Duodenal mucosa (tissue), 2 donors: ENCODE measurements around the gene ANKRD18A.

Source experiments
- H3K27ac ChIP-seq: one replicate; pipeline ENCODE4 v1.7.0; 2013; ENCODE audit warnings: low read depth, low read length
- H3K27me3 ChIP-seq, 2 donors: one replicate each; pipeline ENCODE4 v1.7.0; 2013; ENCODE audit warnings: low read length in 2 of 2, control low read depth in 1 of 2; ENCODE audit not compliant: insufficient read depth in 2 of 2, control insufficient read depth in 1 of 2
- H3K36me3 ChIP-seq, 2 donors: one replicate each; pipeline ENCODE4 v1.7.0; 2013; ENCODE audit warnings: low read length in 2 of 2, control low read depth in 1 of 2; ENCODE audit not compliant: insufficient read depth in 2 of 2, control insufficient read depth in 1 of 2
- H3K4me1 ChIP-seq, 2 donors: one replicate each; pipeline ENCODE4 v1.7.0; 2013; ENCODE audit warnings: low read length in 2 of 2, control low read depth in 1 of 2; ENCODE audit not compliant: insufficient read depth in 2 of 2, control insufficient read depth in 1 of 2
- H3K4me3 ChIP-seq, 2 donors: one replicate each; pipeline ENCODE4 v1.7.0; 2013; ENCODE audit warnings: low read length in 2 of 2, low read depth in 1 of 2
- H3K9ac ChIP-seq, 2 donors: one replicate each; pipeline ENCODE4 v1.7.0; 2013; ENCODE audit warnings: low read length in 2 of 2, low read depth in 1 of 2
- H3K9me3 ChIP-seq, 2 donors: one replicate each; pipeline ENCODE4 v1.7.0; 2013; ENCODE audit warnings: low read length in 2 of 2, control low read depth in 1 of 2; ENCODE audit not compliant: control insufficient read depth in 1 of 2

ANKRD18A gene

GRCh38 chr9:38649731-38650363 is 29.5 kb upstream of the ANKRD18A start:
- Histone ChIP-seq H3K4me3 (no peak overlapping the region), H3K36me3 (no peaks in the 10 kb centered on the region), H3K27ac (no peak overlapping the region), H3K27me3 (peaks cover 0 to 4% of the 10 kb centered on the region in 2 donors), H3K9me3 (no peaks in the 10 kb centered on the region), H3K4me1 (no peaks in the 10 kb centered on the region), H3K9ac (no peak overlapping the region)

GRCh38 chr9:38644601-38645000 is 24.2 kb upstream of the ANKRD18A start:
- Histone ChIP-seq H3K9me3 (no peaks in the 10 kb centered on the region), H3K4me1 (no peaks in the 10 kb centered on the region), H3K27me3 (no peaks in the 10 kb centered on the region), H3K4me3 (no peak overlapping the region), H3K27ac (no peak overlapping the region), H3K36me3 (no peaks in the 10 kb centered on the region), H3K9ac (no peak overlapping the region)

- Histone ChIP-seq H3K9me3 (no peaks in the 10 kb centered on the region), H3K4me1 (no peaks in the 10 kb centered on the region), H3K27me3 (no peaks in the 10 kb centered on the region), H3K27ac (no peak overlapping the region), H3K4me3 (no peak overlapping the region), H3K36me3 (no peaks in the 10 kb centered on the region), H3K9ac (no peak overlapping the region)
Measured at GRCh38 chr9:38643815-38644173, 23.4 kb upstream of the ANKRD18A start.

DNA sequence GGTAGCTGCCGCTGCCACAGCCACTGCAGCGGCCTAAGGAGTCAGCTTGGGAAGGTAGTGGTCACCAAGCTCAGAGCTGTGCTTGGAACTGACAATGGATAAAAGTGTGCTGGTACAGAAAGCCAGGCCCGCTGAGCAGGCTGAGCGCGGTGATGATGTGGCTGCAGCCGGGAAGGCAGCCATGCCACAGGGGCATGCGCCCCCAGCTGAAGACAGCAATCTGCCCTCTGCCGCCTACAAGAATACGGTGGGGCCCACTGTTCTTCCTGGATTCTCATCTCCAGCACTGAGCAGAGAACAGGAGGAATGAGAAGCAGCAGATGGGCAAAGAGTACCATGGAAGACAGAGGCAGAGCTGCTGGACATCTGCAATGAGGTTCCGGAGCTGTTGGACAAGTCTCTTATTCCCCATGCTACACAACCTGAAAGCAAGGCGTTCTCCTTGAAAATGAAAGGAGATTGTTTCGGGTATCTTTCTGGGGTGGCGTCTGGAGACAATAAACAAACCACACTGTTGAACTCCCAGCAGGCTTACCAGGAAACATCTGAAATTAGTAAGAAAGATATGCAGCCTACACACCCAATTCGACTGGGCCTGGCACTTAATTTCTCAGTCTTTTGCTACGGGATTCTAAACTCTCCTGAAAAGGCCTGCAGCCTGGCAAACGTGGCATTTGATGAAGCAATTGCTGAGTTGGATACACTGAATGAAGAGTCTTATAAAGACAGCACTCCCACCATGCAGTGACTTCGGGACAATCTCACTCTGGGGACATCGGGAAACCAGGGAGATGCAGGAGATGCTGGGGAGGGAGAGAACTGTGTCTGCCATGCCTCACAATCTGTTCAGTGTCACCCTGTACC is 22.8 kb upstream of the ANKRD18A start:
- H3K9ac ChIP-seq: no peak overlapping the region
- no peak overlapping the region for H3K27ac ChIP-seq

GRCh38 chr9:38641985-38642864 is 21.8 kb upstream of the ANKRD18A start:
- no peaks in the 10 kb centered on the region for H3K9me3 ChIP-seq
- H3K27ac ChIP-seq: no peak overlapping the region
- no peaks in the 10 kb centered on the region for H3K27me3 ChIP-seq
- no peaks in the 10 kb centered on the region for H3K4me1 ChIP-seq
- no peak overlapping the region for H3K9ac ChIP-seq
- no peaks in the 10 kb centered on the region for H3K36me3 ChIP-seq
- H3K4me3 ChIP-seq: no peak overlapping the region

More for the DNA sequence above, 22.8 kb upstream of the ANKRD18A start:
- Histone ChIP-seq H3K36me3 (no peaks in the 10 kb centered on the region), H3K9me3 (no peaks in the 10 kb centered on the region), H3K4me1 (no peaks in the 10 kb centered on the region), H3K4me3 (no peak overlapping the region), H3K27me3 (no peaks in the 10 kb centered on the region)

DNA sequence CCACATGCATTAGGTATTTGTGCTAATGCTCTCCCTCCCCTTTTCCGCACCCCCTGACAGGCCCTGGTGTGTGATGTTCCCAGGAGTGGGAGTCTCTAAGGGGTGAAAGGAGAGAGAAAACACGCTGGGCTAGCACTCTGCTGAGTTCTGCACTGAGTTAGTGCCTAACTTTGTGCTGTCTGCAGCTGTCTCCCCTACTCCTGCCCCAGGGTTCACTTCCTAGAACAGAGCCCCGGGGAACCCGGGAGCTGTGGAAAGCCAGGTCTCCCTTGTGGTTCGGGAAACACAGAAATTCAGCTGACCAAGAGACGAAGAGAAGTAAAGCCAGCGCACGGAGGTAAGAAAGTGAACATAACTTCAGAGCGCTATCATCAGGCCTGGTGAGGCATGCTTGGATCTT is 20.7 kb upstream of the ANKRD18A start:
- H3K36me3 ChIP-seq: no peaks in the 10 kb centered on the region
- no peak overlapping the region for H3K9ac ChIP-seq
- H3K4me3 ChIP-seq: no peak overlapping the region
- H3K4me1 ChIP-seq: no peaks in the 10 kb centered on the region
- no peaks in the 10 kb centered on the region for H3K9me3 ChIP-seq
- no peaks in the 10 kb centered on the region for H3K27me3 ChIP-seq
- H3K27ac ChIP-seq: no peak overlapping the region

DNA sequence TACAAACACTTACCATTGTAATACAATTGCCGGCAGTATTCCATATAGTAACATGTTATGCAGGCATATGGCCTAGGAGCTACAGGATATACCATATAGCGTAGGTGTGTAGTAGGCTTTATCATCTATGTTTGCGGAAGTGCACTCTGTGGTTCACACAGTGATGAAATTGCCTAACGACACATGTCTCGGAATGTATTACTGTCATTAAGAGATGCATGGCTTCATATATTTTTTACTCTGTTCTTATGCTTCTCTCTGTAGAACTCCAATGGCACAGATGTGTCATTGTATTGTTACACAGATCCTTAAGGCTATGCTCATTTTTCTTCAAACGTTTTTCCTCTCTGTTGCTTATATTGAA is 19.2 kb upstream of the ANKRD18A start:
- H3K4me3 ChIP-seq: no peak overlapping the region
- no peaks in the 10 kb centered on the region for H3K4me1 ChIP-seq
- H3K9ac ChIP-seq: no peak overlapping the region

DNA sequence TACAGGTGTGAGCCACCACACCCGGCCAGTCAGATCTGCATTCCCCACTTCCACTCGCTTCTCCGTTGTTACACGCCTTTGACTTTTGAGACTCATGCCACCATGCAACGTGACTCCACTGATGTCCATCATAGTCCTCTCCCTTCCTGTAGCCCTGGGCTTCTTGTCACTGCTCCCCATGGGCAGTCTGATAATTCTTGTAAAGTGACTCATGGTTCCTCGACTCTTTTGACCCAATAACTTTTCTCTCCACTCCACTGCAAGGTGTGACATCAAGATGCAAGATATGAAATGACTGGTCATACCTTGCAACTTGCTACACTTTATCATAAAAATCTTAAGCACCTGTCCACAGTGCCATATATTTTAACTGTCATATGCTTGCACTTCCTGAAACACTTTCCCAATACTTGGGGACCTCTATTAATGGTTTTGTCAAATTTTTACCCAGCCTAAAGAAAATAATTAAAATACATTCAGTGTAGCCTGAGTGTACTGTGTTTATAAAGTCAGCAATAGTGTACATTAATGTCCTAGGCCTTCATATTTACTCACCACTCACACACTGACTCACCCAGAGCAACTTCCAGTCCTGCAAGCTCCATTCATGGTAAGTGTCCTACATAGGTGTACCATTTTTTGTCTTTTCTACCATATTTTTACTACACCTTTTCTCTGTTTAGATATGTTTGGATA is 18.6 kb upstream of the ANKRD18A start:
- H3K9me3 ChIP-seq: no peaks in the 10 kb centered on the region
- no peak overlapping the region for H3K4me3 ChIP-seq
- no peaks in the 10 kb centered on the region for H3K27me3 ChIP-seq
- H3K9ac ChIP-seq: no peak overlapping the region
- no peaks in the 10 kb centered on the region for H3K4me1 ChIP-seq
- H3K27ac ChIP-seq: no peak overlapping the region
- no peaks in the 10 kb centered on the region for H3K36me3 ChIP-seq

More for the DNA sequence above, 19.2 kb upstream of the ANKRD18A start:
- Histone ChIP-seq H3K36me3 (no peaks in the 10 kb centered on the region), H3K27ac (no peak overlapping the region), H3K27me3 (no peaks in the 10 kb centered on the region), H3K9me3 (no peaks in the 10 kb centered on the region)

DNA sequence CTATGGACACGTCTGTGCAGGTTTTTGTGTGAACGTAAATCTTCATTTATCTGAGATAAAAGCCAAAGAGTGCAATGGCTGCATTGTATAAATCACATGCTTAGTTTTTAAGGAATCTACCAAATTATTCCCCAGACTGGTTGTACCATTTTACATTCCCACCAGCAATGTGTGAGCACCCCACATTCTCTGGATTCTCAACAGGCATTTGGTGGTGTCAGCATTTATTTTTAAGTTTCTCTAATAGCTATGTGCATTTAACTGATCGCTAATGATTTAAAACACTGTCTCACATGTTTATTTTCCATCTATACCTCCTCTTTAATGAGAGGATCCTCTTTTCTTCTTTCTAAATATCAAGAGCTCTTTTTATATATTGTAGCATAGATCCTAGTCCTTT is 13.9 kb upstream of the ANKRD18A start:
- H3K4me1 ChIP-seq: no peaks in the 10 kb centered on the region
- no peak overlapping the region for H3K27ac ChIP-seq
- no peaks in the 10 kb centered on the region for H3K36me3 ChIP-seq
- no peaks in the 10 kb centered on the region for H3K27me3 ChIP-seq
- no peaks in the 10 kb centered on the region for H3K9me3 ChIP-seq
- H3K4me3 ChIP-seq: no peak overlapping the region
- no peak overlapping the region for H3K9ac ChIP-seq
